H1 (cell line): Measurements from ENCODE around the gene NEURL1B. TPM values are rescaled to one million over a fixed set of nuclear protein-coding genes. Genes with fewer than 3 reads are reported as not detected.

Source experiments
- SIN3A ChIP-seq, 2 experiments: IDR thresholded peaks in 1 of 2; conservative IDR thresholded peaks in 1 of 2; 2 replicates each; pipeline ENCODE4 v1.6.1; 2011 to 2012; ENCODE audit warnings: low read length in 2 of 2, improper control_type of control experiment in 1 of 2, low read depth in 1 of 2, mild to moderate bottlenecking in 1 of 2
- polyA plus RNA-seq, 7 experiments: library from polyadenylated mRNA; depleted of rRNA in 3 of 7; stranded (reverse) in 5 of 7; unstranded in 2 of 7; fragments of >200 nt in 5 of 7; fragments of 200-250 nt in 2 of 7; gene quantifications; 1 replicate in 5 of 7; 2 replicates in 1 of 7; 4 replicates in 1 of 7; pipeline versions ENCODE4 v1.2.1 to v1.2.3, GENCODE V29; 2011 to 2013; ENCODE audit warnings: missing spikeins in 2 of 7, mixed read lengths in 2 of 7
- total RNA-seq: library from RNA; stranded (reverse); fragmentation: NEBNext Ultra II Directional; extraction: Animal tissue kit (Norgen Biotek cat#: 25700); gene quantifications from 2 replicates; pipeline ENCODE4 v1.2.1, GENCODE V29; 2021

NEURL1B gene
- total and polyA plus RNA-seq, 2 of the 8 experiments (the other 6 are each of a cell fraction or from before 2014, with no cell fraction given): 3.3 to 6.1 TPM

DNA sequence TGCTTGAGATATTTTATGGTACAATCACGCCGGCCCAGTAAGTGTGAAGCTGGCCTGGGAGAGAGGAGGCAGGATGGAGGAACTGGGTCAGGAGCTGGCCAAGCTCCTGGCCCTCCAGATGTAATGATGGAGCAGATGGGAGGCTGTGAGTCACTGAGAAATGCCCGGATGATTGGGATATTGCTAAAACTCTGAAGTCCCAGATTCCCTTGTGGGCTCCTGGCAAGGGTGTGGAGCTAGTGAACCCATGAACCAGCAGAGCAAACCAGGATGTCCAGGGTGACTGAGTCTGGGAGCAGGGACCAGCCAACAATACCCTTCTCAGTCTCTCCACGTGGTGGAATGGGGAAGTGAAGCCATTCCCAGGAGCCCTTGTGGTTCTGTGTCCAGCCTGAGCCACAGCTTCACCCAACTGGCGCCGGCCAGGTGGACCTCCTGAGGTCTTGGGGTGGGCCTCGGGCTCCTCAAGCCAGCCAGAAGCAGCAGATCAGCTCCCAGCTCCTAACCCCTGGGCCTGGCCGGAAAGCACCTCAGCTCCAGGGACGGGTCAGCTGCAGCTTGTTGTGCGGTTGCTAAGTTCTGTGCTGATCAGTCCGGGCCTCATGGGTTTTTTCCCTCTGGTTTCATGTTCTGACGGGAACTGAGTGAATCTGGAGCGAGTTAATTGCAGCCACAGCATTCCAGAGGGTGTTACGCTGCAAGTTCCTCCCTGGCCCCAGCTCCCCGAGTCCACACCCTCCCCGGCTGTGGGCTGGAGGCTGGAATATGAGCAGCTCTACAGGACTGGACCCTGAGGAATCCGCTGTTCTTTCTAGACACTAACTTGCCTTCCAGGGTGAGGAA is 92.3 kb downstream of the NEURL1B start (continued):
- TF ChIP-seq SIN3A (conservative IDR thresholded peaks at IDR 0.05 in 1 of 2, IDR thresholded peaks at IDR 0.05 in 1 of 2; ENCODE audit: low read depth in 1 of 2, low read length in 2 of 2): no peak
